IPS-NIHi7 (cell line): ENCODE measurements around the gene PSMB8.

Experiments
- DNase-seq: peaks from one replicate; pipeline ENCODE4 v3.0.0; 2012; ENCODE audit warnings: mixed read lengths; ENCODE audit errors: extremely low spot score

PSMB8 gene

GRCh38 chr6:32857156-32857891 is 13.5 kb upstream of the PSMB8 start:
- no peak for DNase-seq

GRCh38 chr6:32855467-32856174 is 11.8 kb upstream of the PSMB8 start:
- no peak for DNase-seq

GRCh38 chr6:32854376-32855178 is 10.7 kb upstream of the PSMB8 start:
- DNase-seq = no peak

- peak; percentile 93 for DNase-seq
Measured at GRCh38 chr6:32853541-32854375, 9.9 kb upstream of the PSMB8 start, which contains the start of the genes PSMB9 and TAP1. Gene PSMB9, plus strand, starts transcription at chr6:32854192. Its CDS starts 38 bp downstream, at chr6:32854230. Gene TAP1, minus strand, starts transcription at chr6:32853704. Its CDS starts 68 bp downstream, at chr6:32853636.

DNA sequence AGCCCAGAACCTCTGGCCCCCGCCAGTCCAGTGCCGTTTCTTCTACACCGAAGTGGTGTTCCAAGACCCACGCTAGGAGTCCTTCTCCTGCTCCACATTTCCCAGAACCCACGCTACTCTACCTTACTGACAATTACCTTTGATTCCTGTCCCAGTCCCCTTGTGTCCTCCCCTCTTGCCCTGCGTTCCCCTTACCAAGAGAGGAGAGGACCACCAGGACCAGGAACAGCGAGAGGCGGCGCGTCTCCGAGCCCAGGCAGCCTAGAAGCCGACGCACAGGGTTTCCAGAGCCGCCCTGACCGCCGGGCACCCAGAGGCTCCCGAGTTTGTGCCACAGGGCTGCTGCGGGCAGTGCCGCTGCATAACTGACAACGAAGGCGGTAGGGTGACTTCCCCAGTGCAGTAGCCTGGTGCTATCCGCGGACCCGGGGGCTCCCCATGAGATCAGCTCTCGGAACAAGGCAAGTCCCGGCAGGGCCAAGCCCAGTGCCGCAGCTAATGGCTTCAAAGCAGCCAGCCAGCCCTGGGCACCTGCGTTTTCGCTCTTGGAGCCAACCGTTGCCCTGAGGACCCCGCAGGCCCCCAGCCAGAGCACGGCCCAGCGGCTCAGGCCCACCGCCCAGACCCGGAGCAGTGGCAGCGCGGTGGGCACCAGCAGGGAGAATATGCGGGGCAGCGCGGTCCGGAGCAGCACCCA is 9.1 kb upstream of the PSMB8 start:
- peak; percentile 22 for DNase-seq

DNA sequence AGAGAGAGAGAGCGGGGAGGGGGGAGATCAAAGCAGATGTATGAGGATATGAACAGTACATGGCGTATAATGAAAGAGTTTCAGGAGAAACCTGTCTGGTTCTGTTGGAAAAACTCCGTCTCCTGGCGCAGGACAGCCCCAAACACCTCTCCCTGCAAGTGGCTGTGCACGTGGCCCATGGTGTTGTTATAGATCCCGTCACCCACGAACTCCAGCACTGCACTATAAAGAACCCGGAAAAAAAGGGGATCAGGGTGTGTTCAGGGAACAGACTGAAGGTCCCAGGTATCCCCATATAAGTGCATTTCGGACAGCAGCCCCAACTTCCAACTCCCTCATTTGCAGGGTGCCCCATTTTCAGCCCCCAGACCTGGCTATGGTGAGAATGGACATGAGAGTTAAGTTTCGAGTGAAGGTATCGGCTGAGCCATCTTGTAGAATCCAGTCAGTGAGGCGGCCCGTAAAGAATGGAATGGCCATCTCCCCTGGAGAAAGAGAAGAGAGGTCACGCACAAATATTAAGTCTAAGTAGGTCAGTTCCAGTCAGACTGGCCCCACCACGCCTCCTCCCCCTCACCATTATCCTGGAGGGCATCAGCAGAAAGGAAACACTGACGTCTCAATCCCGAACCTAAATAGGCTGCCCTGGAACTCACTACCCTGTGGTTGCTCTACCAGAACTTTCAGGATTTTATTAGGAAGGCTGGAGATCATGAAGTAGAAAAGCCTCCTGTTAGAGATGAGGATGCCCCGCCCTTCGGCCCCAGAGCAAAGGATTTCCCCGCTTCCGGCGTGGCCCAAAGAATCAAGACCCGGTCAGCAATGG is 8.4 kb upstream of the PSMB8 start:
- no peak for DNase-seq

- no peak for DNase-seq
Measured at GRCh38 chr6:32851025-32851424, 7.2 kb upstream of the PSMB8 start.

- no peak for DNase-seq
Measured at GRCh38 chr6:32849126-32849525, 5.3 kb upstream of the PSMB8 start.

DNA sequence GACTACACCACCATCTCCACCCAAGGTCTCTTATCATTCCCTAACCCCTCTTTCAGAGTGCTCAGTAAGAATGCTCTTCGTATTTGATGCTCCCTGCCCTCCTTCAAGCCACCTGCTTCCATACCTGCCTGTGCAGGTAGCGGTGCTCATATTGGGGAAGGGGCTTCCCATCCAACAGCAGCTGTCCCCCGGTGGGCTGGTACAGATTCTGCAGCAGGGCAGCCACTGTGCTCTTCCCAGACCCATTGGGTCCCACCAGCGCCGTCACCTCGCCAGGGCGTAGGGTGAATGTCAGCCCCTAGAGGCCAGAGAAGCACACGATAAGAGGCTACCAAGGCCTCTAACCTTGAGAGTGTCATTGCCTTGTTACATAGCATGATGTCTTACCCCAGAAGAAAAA is 3.9 kb upstream of the PSMB8 start:
- no peak for DNase-seq

DNA sequence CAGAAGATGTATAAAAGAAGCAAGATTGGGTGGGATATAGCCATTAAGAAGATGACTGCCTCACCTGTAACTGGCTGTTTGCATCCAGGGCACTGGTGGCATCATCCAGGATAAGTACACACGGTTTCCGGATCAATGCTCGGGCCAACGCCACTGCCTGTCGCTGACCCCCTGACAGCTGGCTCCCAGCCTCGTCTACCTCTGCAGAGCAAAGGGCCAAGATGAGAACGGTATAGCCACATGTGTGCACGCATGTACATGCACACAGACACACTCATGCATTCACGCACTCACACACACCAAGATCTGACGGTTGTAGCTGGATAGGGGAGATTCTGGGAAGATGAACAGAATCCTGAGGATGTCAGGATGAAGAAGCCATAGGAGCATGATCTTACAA is 3.2 kb upstream of the PSMB8 start:
- no peak for DNase-seq

GRCh38 chr6:32845384-32845884 is 1.6 kb upstream of the PSMB8 start:
- DNase-seq = no peak

GRCh38 chr6:32844839-32845383 is 1.1 kb upstream of the PSMB8 start:
- DNase-seq = no peak

DNA sequence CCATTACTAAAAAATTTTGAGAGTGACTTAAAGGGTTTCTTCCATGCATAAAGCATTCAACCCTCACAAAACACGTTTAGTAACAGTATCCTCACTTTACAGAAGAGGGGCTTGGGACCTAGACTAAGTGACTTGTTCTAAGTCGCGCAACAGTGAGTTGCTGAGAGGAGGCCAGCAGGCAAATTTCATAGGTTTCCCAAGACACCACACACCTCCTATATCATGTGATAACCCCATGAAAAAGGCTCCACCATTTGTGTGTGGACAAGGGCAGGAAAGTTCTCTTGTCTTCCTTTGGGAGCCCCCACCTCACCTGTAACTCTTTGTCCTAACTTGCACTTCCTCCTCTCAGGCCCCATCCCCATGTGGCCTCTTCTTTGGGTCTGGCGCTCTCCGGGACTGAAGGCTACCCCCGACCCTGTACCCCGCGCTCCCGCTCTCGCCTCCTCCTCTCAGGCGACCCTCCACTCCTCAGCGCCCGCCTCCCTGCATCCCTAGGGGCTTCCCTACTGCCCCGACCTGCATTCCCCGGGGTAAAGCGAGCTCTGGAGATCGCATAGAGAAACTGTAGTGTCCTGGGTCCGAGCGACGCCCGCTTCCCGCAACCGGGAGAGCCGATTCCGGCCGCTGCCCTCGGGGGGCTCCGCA is 392 bp downstream of the PSMB8 start:
- no peak for DNase-seq

DNA sequence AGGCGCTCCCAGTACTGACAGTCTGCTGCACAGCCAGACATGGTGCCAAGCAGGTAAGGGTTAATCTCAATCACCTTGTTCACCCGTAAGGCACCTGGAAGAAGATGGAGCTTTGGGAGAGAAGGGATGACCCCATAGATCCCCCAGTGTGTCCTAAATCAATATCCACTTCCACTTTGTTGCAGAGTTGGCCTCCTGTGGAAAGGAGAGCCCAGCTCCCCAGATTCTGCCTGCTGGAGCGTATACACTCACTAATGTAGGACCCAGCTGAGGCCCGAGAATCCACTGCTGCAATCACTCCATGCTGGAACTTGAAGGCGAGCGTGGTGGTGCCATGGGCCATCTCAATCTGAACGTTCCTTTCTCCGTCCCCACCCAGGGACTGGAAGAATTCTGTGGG is 1.2 kb downstream of the PSMB8 start:
- DNase-seq = no peak

- DNase-seq = no peak
Measured at GRCh38 chr6:32842021-32842650, 1.7 kb downstream of the PSMB8 start.

GRCh38 chr6:32840604-32841246 is 3.1 kb downstream of the PSMB8 start:
- no peak for DNase-seq

GRCh38 chr6:32839356-32839755 is 4.5 kb downstream of the PSMB8 start:
- DNase-seq = no peak
